NCI-H187 (cell line): ENCODE results near the gene UBE2G2.
A peak's percentile ranks its signal among the peaks of the same experiment; 100 is the strongest.
"Not testable (repeated sequence)": the region's sequence is repeated elsewhere in the genome, so short reads cannot be mapped to it uniquely, and the experiment has no call there.

Experiments
- DNase-seq, 2 experiments: peaks; one replicate each; lab custom pipeline; 2025; lab: John Stamatoyannopoulos, UW

Gene UBE2G2

GRCh38 chr21:44836349-44836665 is 34.7 kb upstream of the UBE2G2 start:
- DNase-seq: no peak

- no peak for DNase-seq
These were observed 34.0 kb upstream of the UBE2G2 start for GRCh38 chr21:44835647-44835973.

GRCh38 chr21:44834951-44835646 is 33.5 kb upstream of the UBE2G2 start:
- no peak for DNase-seq

GRCh38 chr21:44834231-44834950 is 32.8 kb upstream of the UBE2G2 start:
- DNase-seq: no peak

GRCh38 chr21:44833663-44834062 is 32.0 kb upstream of the UBE2G2 start:
- DNase-seq: no peak

GRCh38 chr21:44832516-44833255 is 31.1 kb upstream of the UBE2G2 start:
- DNase-seq: not testable (repeated sequence)

- DNase-seq: no peak
These were observed 29.7 kb upstream of the UBE2G2 start for GRCh38 chr21:44831227-44831860.

- DNase-seq: no peak
These were observed 28.0 kb upstream of the UBE2G2 start for GRCh38 chr21:44829507-44830092.

GRCh38 chr21:44828362-44829056 is 26.9 kb upstream of the UBE2G2 start:
- no peak for DNase-seq

- no peak for DNase-seq
These were observed 21.6 kb upstream of the UBE2G2 start for GRCh38 chr21:44823179-44823660.

GRCh38 chr21:44822484-44823178 is 21.0 kb upstream of the UBE2G2 start:
- no peak for DNase-seq

- DNase-seq: no peak
These were observed 19.2 kb upstream of the UBE2G2 start for GRCh38 chr21:44820851-44821250.

- DNase-seq: no peak
These were observed 17.9 kb upstream of the UBE2G2 start for GRCh38 chr21:44819283-44820243.

GRCh38 chr21:44818640-44819011 is 17.0 kb upstream of the UBE2G2 start:
- no peak for DNase-seq

GRCh38 chr21:44817914-44818639 is 16.5 kb upstream of the UBE2G2 start, which contains the start of gene SUMO3:
TSS of gene SUMO3 (minus strand) at chr21:44818062. CDS start at chr21:44817968, 94 bp downstream.
- DNase-seq: peak; percentile 44 to 50

- DNase-seq: peak; percentile 79 to 87
These were observed 15.9 kb upstream of the UBE2G2 start for GRCh38 chr21:44817506-44817880.

- no peak for DNase-seq
These were observed 15.3 kb upstream of the UBE2G2 start for GRCh38 chr21:44816761-44817505.
